ENCODE results near the gene SMIM35. TPM values are rescaled to one million over a fixed set of nuclear protein-coding genes. Genes with fewer than 3 reads are reported as not detected.

The SMIM35 gene
- 1 to 10 TPM; 3.2 to 4.0 TPM for total RNA-seq

GRCh38 chr11:118086913-118087768 lies at the start of gene SMIM35:
Gene SMIM35, minus strand, starts transcription at chr11:118086963. Its CDS starts 206 bp downstream, at chr11:118086757.
- peaks cover 9% of the 10 kb centered on the region for H3K27me3 Mint-ChIP-seq
- H3K36me3 Mint-ChIP-seq, result peaks cover 17% of the 10 kb centered on the region
- CTCF ChIA-PET, result no interaction called here
- DNase-seq (no peak), ATAC-seq (no peak)
- peaks cover 15% of the 10 kb centered on the region for H3K9me3 Mint-ChIP-seq (ENCODE audit: low read depth)
- no peak within 1 kb of the TSS for H3K4me3 Mint-ChIP-seq
- no peak within 1 kb of the TSS for H3K27ac Mint-ChIP-seq
- no peaks in the 10 kb centered on the region for H3K4me1 Mint-ChIP-seq

GRCh38 chr11:118136341-118136740 lies 49.6 kb upstream of the SMIM35 start:
- Mint-ChIP-seq H3K27me3 (peaks cover 52% of the 10 kb centered on the region), H3K27ac (no peak overlapping the region), H3K36me3 (no peaks in the 10 kb centered on the region), H3K9me3 (ENCODE audit: low read depth) (no peaks in the 10 kb centered on the region), H3K4me3 (no peak overlapping the region), H3K4me1 (no peaks in the 10 kb centered on the region)
- DNase-seq (no peak), ATAC-seq (no peak)
- CTCF ChIA-PET, result interaction anchor here (1.1 kb wide), 1 partner anchor 155 kb away, joined by 3 read pairs; no protein-coding TSS in a partner anchor

- H3K9me3 Mint-ChIP-seq (ENCODE audit: low read depth), result no peaks in the 10 kb centered on the region
- no peak overlapping the region for H3K27ac Mint-ChIP-seq
- no peaks in the 10 kb centered on the region for H3K36me3 Mint-ChIP-seq
- CTCF ChIA-PET, result interaction anchor here (2.3 kb wide), 1 partner anchor 35 kb away, joined by 11 read pairs; no protein-coding TSS in a partner anchor
- ATAC-seq, result no peak
- no peak overlapping the region for H3K4me3 Mint-ChIP-seq
- peaks cover 56% of the 10 kb centered on the region for H3K27me3 Mint-ChIP-seq
- no peaks in the 10 kb centered on the region for H3K4me1 Mint-ChIP-seq
- DNase-seq, result no peak
Measured at GRCh38 chr11:118135796-118136165, 49.0 kb upstream of the SMIM35 start.

GRCh38 chr11:118135051-118135795 lies 48.5 kb upstream of the SMIM35 start:
- H3K4me1 Mint-ChIP-seq, result no peaks in the 10 kb centered on the region
- H3K27ac Mint-ChIP-seq, result no peak overlapping the region
- CTCF ChIA-PET, result interaction anchor here (0.8 to 2.3 kb wide), 3 partner anchors 8 to 36 kb away, joined by 3 to 11 read pairs (median 4); no protein-coding TSS in a partner anchor
- no peak overlapping the region for H3K4me3 Mint-ChIP-seq
- DNase-seq (no peak), ATAC-seq (no peak)
- H3K36me3 Mint-ChIP-seq, result no peaks in the 10 kb centered on the region
- no peaks in the 10 kb centered on the region for H3K9me3 Mint-ChIP-seq (ENCODE audit: low read depth)
- H3K27me3 Mint-ChIP-seq, result peaks cover 53% of the 10 kb centered on the region

GRCh38 chr11:118133816-118134215 lies 47.1 kb upstream of the SMIM35 start:
- H3K4me3 Mint-ChIP-seq, result no peak overlapping the region
- ATAC-seq (no peak), DNase-seq (no peak)
- peaks cover 7% of the 10 kb centered on the region for H3K4me1 Mint-ChIP-seq
- CTCF ChIA-PET, result interaction anchor here (1.3 to 2.3 kb wide), 2 partner anchors 9 to 37 kb away, joined by 4 to 11 read pairs; no protein-coding TSS in a partner anchor
- no peaks in the 10 kb centered on the region for H3K9me3 Mint-ChIP-seq (ENCODE audit: low read depth)
- no peaks in the 10 kb centered on the region for H3K36me3 Mint-ChIP-seq
- H3K27ac Mint-ChIP-seq, result no peak overlapping the region
- peaks cover 48% of the 10 kb centered on the region for H3K27me3 Mint-ChIP-seq

- no peak for ATAC-seq
- H3K27me3 Mint-ChIP-seq, result peaks cover 42% of the 10 kb centered on the region
Measured at GRCh38 chr11:118132385-118133151, 45.8 kb upstream of the SMIM35 start.

GRCh38 chr11:118129471-118130172 lies 42.9 kb upstream of the SMIM35 start:
- CTCF ChIA-PET, result interaction anchor here (1.6 kb wide), 1 partner anchor 42 kb away, joined by 6 read pairs; no protein-coding TSS in a partner anchor

More at GRCh38 chr11:118132385-118133151, 45.8 kb upstream of the SMIM35 start:
- no peaks in the 10 kb centered on the region for H3K9me3 Mint-ChIP-seq (ENCODE audit: low read depth)
- H3K27ac Mint-ChIP-seq, result no peak overlapping the region
- DNase-seq, result no peak
- H3K4me3 Mint-ChIP-seq, result no peak overlapping the region
- peaks cover 7% of the 10 kb centered on the region for H3K4me1 Mint-ChIP-seq
- CTCF ChIA-PET, result no interaction called here
- H3K36me3 Mint-ChIP-seq, result no peaks in the 10 kb centered on the region

GRCh38 chr11:118128721-118129470 lies 42.1 kb upstream of the SMIM35 start:
- peaks cover 22% of the 10 kb centered on the region for H3K27me3 Mint-ChIP-seq
- no peak overlapping the region for H3K27ac Mint-ChIP-seq
- CTCF ChIA-PET, result interaction anchor here (0.8 kb wide), 1 partner anchor 42 kb away, joined by 3 read pairs; no protein-coding TSS in a partner anchor
- no peak overlapping the region for H3K4me3 Mint-ChIP-seq
- no peak for DNase-seq
- H3K36me3 Mint-ChIP-seq, result no peaks in the 10 kb centered on the region
- H3K4me1 Mint-ChIP-seq, result peaks cover 11% of the 10 kb centered on the region
- ATAC-seq, result no peak
- H3K9me3 Mint-ChIP-seq (ENCODE audit: low read depth), result no peaks in the 10 kb centered on the region

More at GRCh38 chr11:118129471-118130172, 42.9 kb upstream of the SMIM35 start:
- Mint-ChIP-seq H3K4me3 (no peak overlapping the region), H3K36me3 (no peaks in the 10 kb centered on the region), H3K4me1 (peaks cover 11% of the 10 kb centered on the region), H3K27me3 (peaks cover 29% of the 10 kb centered on the region), H3K27ac (no peak overlapping the region), H3K9me3 (ENCODE audit: low read depth) (no peaks in the 10 kb centered on the region)
- no peak for ATAC-seq
- DNase-seq, result no peak

- Mint-ChIP-seq H3K27ac (no peak overlapping the region), H3K36me3 (no peaks in the 10 kb centered on the region), H3K4me1 (peaks cover 11% of the 10 kb centered on the region), H3K27me3 (peaks cover 19% of the 10 kb centered on the region), H3K9me3 (ENCODE audit: low read depth) (no peaks in the 10 kb centered on the region), H3K4me3 (no peak overlapping the region)
- DNase-seq (no peak), ATAC-seq (no peak)
- CTCF ChIA-PET, result interaction anchor here (0.8 kb wide), 1 partner anchor 43 kb away, joined by 3 read pairs; no protein-coding TSS in a partner anchor
Measured at GRCh38 chr11:118128310-118128709, 41.5 kb upstream of the SMIM35 start.

GRCh38 chr11:118126082-118126838 lies 39.5 kb upstream of the SMIM35 start:
- Mint-ChIP-seq H3K4me1 (peaks cover 11% of the 10 kb centered on the region), H3K4me3 (no peak overlapping the region), H3K36me3 (peaks cover 2% of the 10 kb centered on the region), H3K9me3 (ENCODE audit: low read depth) (no peaks in the 10 kb centered on the region), H3K27me3 (peaks cover 15% of the 10 kb centered on the region), H3K27ac (peak overlapping the region; percentile 18)
- CTCF ChIA-PET, result no interaction called here
- DNase-seq (no peak), ATAC-seq (peak; percentile 51)

GRCh38 chr11:118124929-118125535 lies 38.3 kb upstream of the SMIM35 start:
- Mint-ChIP-seq H3K9me3 (ENCODE audit: low read depth) (peaks cover 10% of the 10 kb centered on the region), H3K36me3 (peaks cover 8% of the 10 kb centered on the region), H3K4me3 (no peak overlapping the region), H3K4me1 (peaks cover 11% of the 10 kb centered on the region), H3K27me3 (peaks cover 9% of the 10 kb centered on the region), H3K27ac (no peak overlapping the region)
- no peak for ATAC-seq
- CTCF ChIA-PET, result interaction anchor here (0.5 to 1.2 kb wide), 5 partner anchors 11 to 171 kb away, joined by 3 to 5 read pairs (median 3); no protein-coding TSS in a partner anchor
- DNase-seq, result no peak
